Hepatocyte (in vitro differentiated cells): Measurements from ENCODE around the gene DUS2.
"Not testable (repeated sequence)": the region's sequence is repeated elsewhere in the genome, so short reads cannot be mapped to it uniquely, and the experiment has no call there.

Experiments
- CTCF ChIP-seq: fragments of 200-600 bp; sonication (generic); IDR thresholded peaks from 2 replicates; pipeline ENCODE4 v1.5.1; 2016; ENCODE audit warnings: antibody characterized with exemption, mild to moderate bottlenecking; ENCODE audit not compliant: poor library complexity
- EZH2phosphoT487 ChIP-seq: fragments of 200-600 bp; sonication (generic); IDR thresholded peaks from one replicate; pipeline ENCODE4 v1.6.1; 2018; ENCODE audit warnings: antibody characterized with exemption, mild to moderate bottlenecking, low read depth, moderate library complexity; ENCODE audit not compliant: unreplicated experiment, severe bottlenecking

- TF ChIP-seq CTCF, EZH2phosphoT487: not testable (repeated sequence)
These were observed 13.2 kb upstream of the DUS2 start for GRCh38 chr16:68009872-68010271.
